HCT116 (cell line): ENCODE measurements around the gene HPDL.

Source experiments
- POLR2A ChIP-seq: IDR thresholded peaks from 2 replicates; pipeline ENCODE4 v1.7.0; 2011; ENCODE audit warnings: borderline replicate concordance; ENCODE audit not compliant: insufficient read depth, insufficient read length; ENCODE audit errors: extremely low read depth
- POLR2AphosphoS5 ChIP-seq: IDR thresholded peaks from 2 replicates; pipeline ENCODE4 v1.6.1; 2011; ENCODE audit warnings: mild to moderate bottlenecking, low read depth, low read length, moderate library complexity
- RAD21 ChIP-seq: IDR thresholded peaks from 2 replicates; pipeline ENCODE4 v1.6.1; 2012; ENCODE audit warnings: low read depth, mild to moderate bottlenecking
- ZNF274 ChIP-seq: fragments of 200-500 bp; sonication (Bioruptor generic); IDR thresholded peaks from 2 replicates; pipeline ENCODE4 v1.6.1; 2014; ENCODE audit warnings: mild to moderate bottlenecking, low read depth, low read length, inconsistent platforms
- TF ChIP-seq, protein P1 (sequence below), 3 experiments: fragments of 200-600 bp in 1 of 3; sonication (generic) in 1 of 3; IDR thresholded peaks in 2 of 3; conservative IDR thresholded peaks in 1 of 3; 2 replicates each; pipeline ENCODE4 v1.5.1; 2012 to 2017; ENCODE audit warnings: low read depth in 2 of 3, low read length in 2 of 3, antibody characterized with exemption in 1 of 3, borderline replicate concordance in 1 of 3, control low read depth in 1 of 3, mild to moderate bottlenecking in 1 of 3, mixed read lengths in 1 of 3, mixed run types in 1 of 3, moderate library complexity in 1 of 3; ENCODE audit not compliant: insufficient read depth in 1 of 3

DNA sequence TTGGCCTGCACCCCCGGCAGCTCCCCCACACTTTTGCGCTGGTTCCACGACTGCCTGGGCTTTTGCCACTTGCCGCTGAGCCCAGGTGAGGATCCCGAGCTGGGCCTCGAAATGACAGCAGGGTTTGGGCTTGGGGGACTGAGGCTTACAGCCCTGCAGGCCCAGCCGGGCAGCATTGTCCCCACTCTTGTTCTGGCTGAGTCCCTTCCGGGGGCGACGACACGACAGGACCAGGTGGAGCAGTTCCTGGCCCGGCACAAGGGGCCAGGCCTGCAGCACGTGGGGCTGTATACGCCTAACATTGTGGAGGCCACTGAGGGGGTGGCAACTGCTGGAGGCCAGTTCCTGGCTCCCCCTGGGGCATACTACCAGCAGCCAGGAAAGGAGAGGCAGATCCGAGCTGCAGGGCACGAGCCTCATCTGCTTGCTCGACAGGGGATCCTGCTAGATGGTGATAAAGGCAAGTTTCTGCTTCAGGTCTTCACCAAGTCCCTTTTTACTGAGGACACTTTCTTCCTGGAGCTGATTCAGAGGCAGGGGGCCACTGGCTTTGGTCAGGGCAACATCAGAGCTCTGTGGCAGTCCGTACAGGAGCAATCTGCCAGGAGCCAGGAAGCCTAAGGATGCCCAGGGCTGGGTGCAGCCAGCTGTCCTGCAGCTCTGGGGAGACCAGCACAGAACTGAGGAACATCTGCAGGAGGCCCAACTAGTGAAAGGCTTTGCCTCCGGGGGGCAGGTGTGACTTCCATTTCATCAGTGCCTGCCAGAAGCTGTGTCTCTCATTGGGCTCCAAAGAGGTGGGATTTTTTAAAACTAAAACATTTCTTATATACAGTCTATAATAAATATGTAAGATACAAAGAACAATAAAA, 1.2 kb downstream of the HPDL start:
- peak; percentile 40 for TF ChIP-seq RAD21
- TF ChIP-seq POLR2AphosphoS5: no peak
- TF ChIP-seq ZNF274: no peak
- TF ChIP-seq, protein P1, sequence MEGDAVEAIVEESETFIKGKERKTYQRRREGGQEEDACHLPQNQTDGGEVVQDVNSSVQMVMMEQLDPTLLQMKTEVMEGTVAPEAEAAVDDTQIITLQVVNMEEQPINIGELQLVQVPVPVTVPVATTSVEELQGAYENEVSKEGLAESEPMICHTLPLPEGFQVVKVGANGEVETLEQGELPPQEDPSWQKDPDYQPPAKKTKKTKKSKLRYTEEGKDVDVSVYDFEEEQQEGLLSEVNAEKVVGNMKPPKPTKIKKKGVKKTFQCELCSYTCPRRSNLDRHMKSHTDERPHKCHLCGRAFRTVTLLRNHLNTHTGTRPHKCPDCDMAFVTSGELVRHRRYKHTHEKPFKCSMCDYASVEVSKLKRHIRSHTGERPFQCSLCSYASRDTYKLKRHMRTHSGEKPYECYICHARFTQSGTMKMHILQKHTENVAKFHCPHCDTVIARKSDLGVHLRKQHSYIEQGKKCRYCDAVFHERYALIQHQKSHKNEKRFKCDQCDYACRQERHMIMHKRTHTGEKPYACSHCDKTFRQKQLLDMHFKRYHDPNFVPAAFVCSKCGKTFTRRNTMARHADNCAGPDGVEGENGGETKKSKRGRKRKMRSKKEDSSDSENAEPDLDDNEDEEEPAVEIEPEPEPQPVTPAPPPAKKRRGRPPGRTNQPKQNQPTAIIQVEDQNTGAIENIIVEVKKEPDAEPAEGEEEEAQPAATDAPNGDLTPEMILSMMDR (IDR thresholded peaks at IDR 0.05 in 2 of 3, conservative IDR thresholded peaks at IDR 0.05 in 1 of 3; ENCODE audit: borderline replicate concordance in 1 of 3, insufficient read depth in 1 of 3, low read depth in 2 of 3, low read length in 2 of 3): 0 out of 6 replicates have a peak, but pooled peaks of 1 of the 3 experiments have one; percentile 7
- no peak for TF ChIP-seq POLR2A
